ENCODE measurements around the gene ASPHD2. TPM values are rescaled to one million over a fixed set of nuclear protein-coding genes. Genes with fewer than 3 reads are reported as not detected.
A peak's percentile ranks its signal among the peaks of the same experiment; 100 is the strongest.

The ASPHD2 gene
- polyA plus RNA-seq, 4 donors = 3.4 to 4.8 (median 4.1) TPM

GRCh38 chr22:26445577-26446275 lies 16.7 kb downstream of the ASPHD2 start:
- DNase-seq (ENCODE audit: low read depth in 4 of 4, low spot score in 3 of 4) = no peak

GRCh38 chr22:26446808-26447515 lies 17.9 kb downstream of the ASPHD2 start:
- no peak for DNase-seq (ENCODE audit: low read depth in 4 of 4, low spot score in 3 of 4)

- DNase-seq (ENCODE audit: low read depth in 4 of 4, low spot score in 3 of 4) = no peak
Observed at GRCh38 chr22:26447584-26448329, 18.7 kb downstream of the ASPHD2 start.

GRCh38 chr22:26448334-26448733 lies 19.3 kb downstream of the ASPHD2 start:
- DNase-seq (ENCODE audit: low read depth in 4 of 4, low spot score in 3 of 4) = no peak

GRCh38 chr22:26448941-26449340 lies 19.9 kb downstream of the ASPHD2 start:
- DNase-seq (ENCODE audit: low read depth in 4 of 4, low spot score in 3 of 4) = no peak

- no peak for DNase-seq (ENCODE audit: low read depth in 4 of 4, low spot score in 3 of 4)
Observed at GRCh38 chr22:26450453-26451185, 21.6 kb downstream of the ASPHD2 start.

GRCh38 chr22:26452236-26453016 lies 23.4 kb downstream of the ASPHD2 start:
- DNase-seq (ENCODE audit: low read depth in 4 of 4, low spot score in 3 of 4) = no peak

- no peak for DNase-seq (ENCODE audit: low read depth in 4 of 4, low spot score in 3 of 4)
Observed at GRCh38 chr22:26453216-26453615, 24.2 kb downstream of the ASPHD2 start.

- DNase-seq (ENCODE audit: low read depth in 4 of 4, low spot score in 3 of 4) = no peak
Observed at GRCh38 chr22:26453812-26454500, 24.9 kb downstream of the ASPHD2 start.

GRCh38 chr22:26457661-26458272 lies 28.7 kb downstream of the ASPHD2 start:
- DNase-seq (ENCODE audit: low read depth in 4 of 4, low spot score in 3 of 4) = no peak

GRCh38 chr22:26460202-26460601 lies 31.1 kb downstream of the ASPHD2 start:
- DNase-seq (ENCODE audit: low read depth in 4 of 4, low spot score in 3 of 4) = no peak

GRCh38 chr22:26461188-26461810 lies 32.2 kb downstream of the ASPHD2 start:
- peak in 1 of 4 donors; percentile 38 for DNase-seq (ENCODE audit: low read depth in 4 of 4, low spot score in 3 of 4)

GRCh38 chr22:26462051-26462450 lies 33.0 kb downstream of the ASPHD2 start:
- DNase-seq (ENCODE audit: low read depth in 4 of 4, low spot score in 3 of 4) = no peak

- no peak for DNase-seq (ENCODE audit: low read depth in 4 of 4, low spot score in 3 of 4)
Observed at GRCh38 chr22:26462641-26463040, 33.6 kb downstream of the ASPHD2 start.

GRCh38 chr22:26463101-26463661 lies 34.1 kb downstream of the ASPHD2 start:
- peak in 1 of 4 donors; percentile 42 for DNase-seq (ENCODE audit: low read depth in 4 of 4, low spot score in 3 of 4)

- DNase-seq (ENCODE audit: low read depth in 4 of 4, low spot score in 3 of 4) = no peak
Observed at GRCh38 chr22:26463688-26464087, 34.6 kb downstream of the ASPHD2 start.

- no peak for DNase-seq (ENCODE audit: low read depth in 4 of 4, low spot score in 3 of 4)
Observed at GRCh38 chr22:26464312-26464711, 35.3 kb downstream of the ASPHD2 start.

GRCh38 chr22:26466196-26466595 lies 37.1 kb downstream of the ASPHD2 start:
- no peak for DNase-seq (ENCODE audit: low read depth in 4 of 4, low spot score in 3 of 4)

Measured in right renal pelvis (tissue), 4 donors.